Thyroid gland (tissue), 4 donors: ENCODE results near the gene OXGR1.

Experiments
- POLR2A ChIP-seq, 2 donors: fragments of 450-650 bp; IDR thresholded peaks; one replicate each; pipeline ENCODE4 v1.6.1; 2017; ENCODE audit warnings: antibody characterized with exemption in 2 of 2, mild to moderate bottlenecking in 2 of 2, moderate library complexity in 1 of 2
- TF ChIP-seq, protein P1 (sequence below), 6 experiments: fragments of 200-600 bp in 3 of 6; fragments of 450-650 bp in 3 of 6; sonication (generic) in 3 of 6; IDR thresholded peaks; one replicate each; pipeline ENCODE4 v1.5.1; 2016 to 2019; ENCODE audit warnings: antibody characterized with exemption in 6 of 6, mild to moderate bottlenecking in 2 of 6, inconsistent platforms in 1 of 6, moderate library complexity in 1 of 6

DNA sequence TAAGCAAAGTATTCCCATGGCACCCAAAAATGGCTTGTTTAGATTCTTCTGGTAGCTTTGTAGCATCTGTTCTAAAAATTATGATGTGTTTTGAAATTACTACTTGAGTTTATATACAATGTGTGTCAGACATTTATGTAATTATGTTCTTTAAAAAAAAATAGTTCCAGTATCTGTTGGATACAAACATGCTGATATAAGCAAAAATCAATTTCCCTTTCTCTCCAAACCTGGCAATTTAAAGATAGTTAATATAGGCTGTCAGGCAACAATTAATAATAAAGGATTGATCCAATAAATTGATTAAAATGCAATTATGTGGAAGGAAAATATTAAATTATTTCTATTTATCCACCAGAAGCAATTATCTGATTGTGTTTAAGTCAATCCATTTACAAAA is 41.7 kb downstream of the OXGR1 start:
- TF ChIP-seq, protein P1, sequence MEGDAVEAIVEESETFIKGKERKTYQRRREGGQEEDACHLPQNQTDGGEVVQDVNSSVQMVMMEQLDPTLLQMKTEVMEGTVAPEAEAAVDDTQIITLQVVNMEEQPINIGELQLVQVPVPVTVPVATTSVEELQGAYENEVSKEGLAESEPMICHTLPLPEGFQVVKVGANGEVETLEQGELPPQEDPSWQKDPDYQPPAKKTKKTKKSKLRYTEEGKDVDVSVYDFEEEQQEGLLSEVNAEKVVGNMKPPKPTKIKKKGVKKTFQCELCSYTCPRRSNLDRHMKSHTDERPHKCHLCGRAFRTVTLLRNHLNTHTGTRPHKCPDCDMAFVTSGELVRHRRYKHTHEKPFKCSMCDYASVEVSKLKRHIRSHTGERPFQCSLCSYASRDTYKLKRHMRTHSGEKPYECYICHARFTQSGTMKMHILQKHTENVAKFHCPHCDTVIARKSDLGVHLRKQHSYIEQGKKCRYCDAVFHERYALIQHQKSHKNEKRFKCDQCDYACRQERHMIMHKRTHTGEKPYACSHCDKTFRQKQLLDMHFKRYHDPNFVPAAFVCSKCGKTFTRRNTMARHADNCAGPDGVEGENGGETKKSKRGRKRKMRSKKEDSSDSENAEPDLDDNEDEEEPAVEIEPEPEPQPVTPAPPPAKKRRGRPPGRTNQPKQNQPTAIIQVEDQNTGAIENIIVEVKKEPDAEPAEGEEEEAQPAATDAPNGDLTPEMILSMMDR (IDR thresholded peaks at IDR 0.05): no peak
- TF ChIP-seq POLR2A (IDR thresholded peaks at IDR 0.05): no peak
